Activated naive CD8-positive, alpha-beta T cell treated with anti-CD3 and anti-CD28 coated beads for 36 hours (primary cell): ENCODE results near the gene LSM12. TPM values are rescaled to one million over a fixed set of nuclear protein-coding genes. Genes with fewer than 3 reads are reported as not detected.
"Not testable (repeated sequence)": the region's sequence is repeated elsewhere in the genome, so short reads cannot be mapped to it uniquely, and the experiment has no call there.

Experiments
- DNase-seq: peaks from one replicate; pipeline ENCODE4 v3.0.0; 2021
- H3K27ac Mint-ChIP-seq: one replicate; pipeline ENCODE4 v1.8.0; 2022; ENCODE audit warnings: mild to moderate bottlenecking, moderate library complexity, mixed read lengths
- H3K27me3 Mint-ChIP-seq: one replicate; pipeline ENCODE4 v1.8.0; 2022; ENCODE audit warnings: mild to moderate bottlenecking, mixed read lengths
- H3K36me3 Mint-ChIP-seq: one replicate; pipeline ENCODE4 v1.8.0; 2021; ENCODE audit warnings: mild to moderate bottlenecking, mixed read lengths
- H3K4me1 Mint-ChIP-seq: one replicate; pipeline ENCODE4 v1.8.0; 2021; ENCODE audit warnings: mixed read lengths
- H3K4me3 Mint-ChIP-seq: one replicate; pipeline ENCODE4 v1.8.0; 2022; ENCODE audit warnings: mild to moderate bottlenecking, moderate library complexity, mixed read lengths
- H3K9me3 Mint-ChIP-seq: one replicate; pipeline ENCODE4 v1.8.0; 2022; ENCODE audit warnings: mixed read lengths
- total RNA-seq, 2 experiments: library from RNA; stranded (reverse); gene quantifications; one replicate each; pipeline ENCODE4 v1.2.3, GENCODE V29; 2021

The LSM12 gene
- total RNA-seq, 2 experiments from 2014 or later = 103 to 110 TPM

DNA sequence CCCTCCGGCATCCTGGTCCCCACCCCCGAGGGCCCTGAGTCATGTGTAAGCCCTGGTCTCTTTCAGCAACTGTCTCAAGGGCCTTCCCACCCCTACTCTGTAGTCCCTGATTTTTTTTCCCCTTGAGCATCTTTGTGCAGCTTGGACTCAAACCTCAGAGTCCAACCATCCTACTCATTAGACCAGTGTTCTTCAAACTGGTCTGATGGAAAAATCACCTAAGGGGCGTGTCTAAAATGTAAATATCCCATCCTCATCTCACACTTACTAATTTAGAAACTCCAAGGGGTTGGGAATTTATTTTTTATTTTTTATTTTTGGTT, 4.7 kb upstream of the LSM12 start:
- H3K27me3 Mint-ChIP-seq = no peaks in the 10 kb centered on the region
- peak overlapping the region; percentile 97 for H3K27ac Mint-ChIP-seq
- H3K9me3 Mint-ChIP-seq = no peaks in the 10 kb centered on the region
- H3K4me1 Mint-ChIP-seq = peaks cover 26% of the 10 kb centered on the region
- DNase-seq = no peak
- peaks cover 6% of the 10 kb centered on the region for H3K36me3 Mint-ChIP-seq
- H3K4me3 Mint-ChIP-seq = peak overlapping the region; percentile 93

DNA sequence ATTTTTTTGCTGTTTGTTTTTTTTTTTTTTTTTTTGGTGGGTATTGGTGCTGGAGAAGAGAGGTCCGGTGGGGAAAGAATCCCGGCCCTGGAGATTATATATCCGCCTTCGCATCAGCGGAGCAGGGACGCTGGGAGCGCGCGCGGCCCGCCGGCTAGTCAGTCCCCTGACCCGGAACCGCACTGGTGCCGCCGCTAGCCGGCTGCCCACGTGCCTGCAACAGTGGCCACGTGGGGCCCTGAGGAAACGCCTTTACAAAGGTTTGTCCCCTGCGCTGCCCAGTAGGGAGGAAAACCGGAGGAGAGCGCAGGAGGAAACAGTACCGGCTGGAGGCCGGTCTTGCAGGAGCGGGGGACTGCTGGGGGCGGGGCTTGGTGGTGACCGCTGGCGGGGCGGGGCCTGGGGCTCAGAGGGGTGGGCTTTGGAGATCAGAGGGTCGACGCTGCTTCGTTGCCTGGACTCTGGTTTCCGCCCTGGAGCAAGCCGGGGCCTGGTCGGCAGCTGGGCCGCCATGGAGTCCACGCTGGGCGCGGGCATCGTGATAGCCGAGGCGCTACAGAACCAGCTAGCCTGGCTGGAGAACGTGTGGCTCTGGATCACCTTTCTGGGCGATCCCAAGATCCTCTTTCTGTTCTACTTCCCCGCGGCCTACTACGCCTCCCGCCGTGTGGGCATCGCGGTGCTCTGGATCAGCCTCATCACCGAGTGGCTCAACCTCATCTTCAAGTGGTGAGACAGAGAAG, 4.2 kb upstream of the LSM12 start, which contains the start of gene G6PC3:
Gene G6PC3, plus strand, starts transcription at position 281 of the 743 bp plus-strand sequence. Its CDS starts 231 bp downstream, at position 512.
- DNase-seq = peak; percentile 91
- Mint-ChIP-seq H3K36me3 (peaks cover 6% of the 10 kb centered on the region), H3K27me3 (no peaks in the 10 kb centered on the region), H3K27ac (peak within 1 kb of the TSS; percentile 97), H3K4me3 (peak within 1 kb of the TSS; percentile 93), H3K9me3 (no peaks in the 10 kb centered on the region), H3K4me1 (peaks cover 26% of the 10 kb centered on the region)

DNA sequence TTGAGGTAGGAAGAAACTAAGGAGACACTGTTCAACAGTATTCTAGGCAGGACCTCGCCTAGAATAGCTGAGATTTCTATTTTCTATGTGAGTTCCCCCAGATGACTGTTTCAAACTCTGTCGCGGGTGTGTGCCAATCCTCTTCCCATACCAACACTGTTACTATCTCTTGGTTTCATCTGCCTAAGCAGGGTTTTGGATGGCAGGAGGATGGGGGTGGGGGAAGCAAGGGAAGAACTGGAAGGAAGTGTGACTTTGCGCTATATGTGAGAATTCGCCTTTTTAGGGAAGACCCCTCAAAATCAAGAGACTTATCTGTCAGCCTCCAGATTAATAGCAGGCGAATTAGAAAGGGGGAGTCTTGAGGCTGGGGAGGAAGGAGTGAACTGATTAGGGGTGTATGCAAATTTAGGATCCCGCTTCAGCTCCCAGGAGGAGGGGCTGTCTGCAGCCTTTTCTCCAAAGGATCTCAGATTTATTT, 3.5 kb upstream of the LSM12 start:
- Mint-ChIP-seq H3K9me3 (no peaks in the 10 kb centered on the region), H3K27me3 (no peaks in the 10 kb centered on the region), H3K27ac (peak overlapping the region; percentile 97), H3K4me3 (peak overlapping the region; percentile 93), H3K4me1 (peaks cover 26% of the 10 kb centered on the region), H3K36me3 (peaks cover 8% of the 10 kb centered on the region)
- no peak for DNase-seq

DNA sequence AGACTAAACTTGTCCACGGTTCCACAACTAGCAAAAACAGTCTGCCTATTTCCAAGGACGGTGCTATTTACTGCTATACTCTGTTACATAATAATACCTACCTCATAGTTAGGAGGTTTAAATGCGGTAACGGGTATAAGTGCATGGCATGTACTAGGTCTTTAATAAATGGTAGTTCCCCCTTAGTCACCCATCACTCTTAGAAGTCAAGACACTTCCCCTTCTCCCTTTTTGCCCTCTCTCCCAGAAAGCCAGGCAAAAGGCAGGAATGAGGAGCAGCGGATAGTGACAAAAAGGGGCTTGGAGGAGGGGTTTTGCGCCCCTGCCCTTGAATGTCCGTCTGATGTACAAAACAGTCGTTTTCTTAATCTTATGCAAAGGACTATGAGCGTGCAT, 1.1 kb upstream of the LSM12 start:
- Mint-ChIP-seq H3K27me3 (no peaks in the 10 kb centered on the region), H3K36me3 (peaks cover 21% of the 10 kb centered on the region), H3K4me1 (peaks cover 35% of the 10 kb centered on the region), H3K4me3 (no peak overlapping the region), H3K27ac (no peak overlapping the region), H3K9me3 (no peaks in the 10 kb centered on the region)
- DNase-seq = no peak

DNA sequence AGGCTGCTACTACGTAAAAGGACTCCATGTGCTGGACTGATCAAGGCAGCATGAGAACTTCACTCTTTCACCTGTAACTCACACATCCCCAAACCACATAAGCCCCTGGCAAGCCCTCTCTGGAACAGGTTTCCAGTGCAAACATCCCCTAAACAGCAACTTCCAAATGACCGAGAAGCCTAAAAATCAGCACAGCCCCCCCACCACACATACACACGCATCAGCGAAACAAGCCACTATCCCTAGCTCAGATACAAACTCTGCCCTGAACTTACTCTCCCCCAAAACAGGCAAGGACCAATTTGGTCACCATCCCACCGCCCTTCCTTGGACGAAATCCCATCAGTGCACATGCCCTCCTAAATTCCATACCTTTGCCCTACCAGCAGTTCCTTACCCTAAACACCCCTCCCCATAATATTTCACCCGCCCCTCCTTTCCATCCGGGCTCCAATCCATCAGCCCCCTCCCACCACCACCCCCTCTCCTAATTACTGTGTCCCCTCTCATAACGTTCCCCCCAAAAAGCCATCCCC, 735 bp downstream of the LSM12 start:
- H3K27me3 Mint-ChIP-seq = no peaks in the 10 kb centered on the region
- peaks cover 33% of the 10 kb centered on the region for H3K36me3 Mint-ChIP-seq
- H3K27ac Mint-ChIP-seq = peak overlapping the region; percentile 92
- peaks cover 34% of the 10 kb centered on the region for H3K4me1 Mint-ChIP-seq
- H3K9me3 Mint-ChIP-seq = no peaks in the 10 kb centered on the region
- no peak for DNase-seq
- H3K4me3 Mint-ChIP-seq = peak overlapping the region; percentile 98

DNA sequence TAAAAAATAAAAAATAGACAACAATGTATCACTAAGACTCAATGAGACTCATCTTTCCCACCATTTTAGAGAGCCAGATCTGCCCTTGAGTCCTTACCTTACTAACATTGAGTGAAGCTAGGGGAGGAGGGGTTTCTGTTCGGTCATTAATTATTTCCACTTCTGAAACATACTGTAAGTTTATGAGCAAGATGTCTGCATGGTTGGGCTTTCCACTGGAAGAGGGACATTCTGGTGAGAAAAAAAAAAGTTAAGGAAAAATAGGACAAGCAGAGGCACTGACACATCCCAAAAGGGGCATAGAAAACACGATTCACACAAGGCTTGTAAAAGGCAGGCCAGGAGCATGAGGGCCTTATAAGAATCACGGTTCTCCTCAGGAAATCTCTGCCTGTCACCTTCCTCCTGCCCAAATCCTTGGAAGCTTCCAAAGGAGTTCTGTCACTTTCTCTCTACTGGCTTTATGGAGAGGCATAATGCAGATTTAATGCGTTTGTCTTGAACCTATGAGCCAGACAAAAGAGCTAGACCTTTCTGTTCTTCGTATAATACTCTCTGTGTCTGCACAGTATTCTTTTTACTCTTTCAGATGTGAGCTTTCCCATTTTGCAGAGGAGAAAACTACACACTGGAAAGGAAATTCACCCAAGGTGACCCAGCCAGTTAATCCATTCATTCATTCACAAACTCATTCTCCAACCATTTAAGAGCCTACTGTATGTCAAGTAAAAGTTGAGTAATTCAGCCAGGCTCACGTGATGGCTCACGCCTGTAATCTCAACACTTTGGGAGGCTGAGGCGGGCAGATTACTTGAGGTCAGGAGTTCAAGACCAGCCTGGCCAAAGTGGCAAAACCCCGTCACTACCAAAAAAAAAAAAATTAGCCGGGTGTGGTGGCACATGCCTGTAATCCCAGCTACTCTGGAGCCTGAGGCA, 2.5 kb downstream of the LSM12 start:
- no peak for DNase-seq
- Mint-ChIP-seq H3K36me3 (peaks cover 48% of the 10 kb centered on the region), H3K9me3 (no peaks in the 10 kb centered on the region), H3K27ac (peak overlapping the region; percentile 72), H3K27me3 (no peaks in the 10 kb centered on the region), H3K4me3 (peak overlapping the region; percentile 52), H3K4me1 (peaks cover 39% of the 10 kb centered on the region)

DNA sequence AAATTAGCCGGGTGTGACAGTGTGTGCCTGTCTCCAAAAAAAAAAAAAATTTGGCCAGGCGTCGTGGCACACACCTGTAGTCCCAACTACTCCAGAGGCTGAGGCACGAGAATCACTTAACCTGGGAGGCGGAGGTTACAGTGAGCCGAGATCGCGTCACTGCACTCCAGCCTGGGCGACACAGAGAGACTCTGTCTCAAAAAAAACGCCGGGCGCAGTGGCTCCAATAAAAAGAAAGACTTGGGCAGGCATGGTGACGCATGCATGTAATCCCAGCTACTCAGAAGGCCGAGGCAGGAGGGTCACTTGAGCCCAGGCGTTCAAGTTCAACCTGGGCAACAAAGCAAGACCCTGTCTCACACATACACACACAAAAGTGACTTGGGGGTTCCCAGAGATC, 3.6 kb downstream of the LSM12 start:
- peaks cover 57% of the 10 kb centered on the region for H3K36me3 Mint-ChIP-seq
- no peak for DNase-seq
- H3K9me3 Mint-ChIP-seq = no peaks in the 10 kb centered on the region
- no peaks in the 10 kb centered on the region for H3K27me3 Mint-ChIP-seq
- H3K4me1 Mint-ChIP-seq = peaks cover 39% of the 10 kb centered on the region
- H3K27ac Mint-ChIP-seq = no peak overlapping the region
- no peak overlapping the region for H3K4me3 Mint-ChIP-seq

DNA sequence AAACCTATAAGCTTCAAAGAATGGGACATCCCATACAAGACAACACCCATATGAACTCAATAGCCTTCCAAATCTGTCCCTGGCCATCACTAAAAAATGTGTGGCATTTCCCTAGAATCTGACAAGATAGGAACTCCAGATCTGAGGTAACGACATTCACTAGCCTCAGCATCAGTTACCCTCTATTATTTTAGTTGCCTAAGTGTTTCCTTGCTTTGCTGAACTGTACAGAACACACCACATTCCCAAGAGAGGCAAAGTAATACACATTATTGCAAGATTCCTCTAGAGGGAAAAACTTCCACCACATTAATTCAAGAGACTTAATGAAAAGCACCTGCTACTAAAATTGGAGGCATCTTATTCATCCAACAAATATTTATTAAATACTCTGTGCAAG, 5.0 kb downstream of the LSM12 start:
- H3K9me3 Mint-ChIP-seq = no peaks in the 10 kb centered on the region
- no peak overlapping the region for H3K4me3 Mint-ChIP-seq
- no peak for DNase-seq
- no peaks in the 10 kb centered on the region for H3K27me3 Mint-ChIP-seq
- peaks cover 31% of the 10 kb centered on the region for H3K4me1 Mint-ChIP-seq
- H3K27ac Mint-ChIP-seq = no peak overlapping the region
- peaks cover 58% of the 10 kb centered on the region for H3K36me3 Mint-ChIP-seq

DNA sequence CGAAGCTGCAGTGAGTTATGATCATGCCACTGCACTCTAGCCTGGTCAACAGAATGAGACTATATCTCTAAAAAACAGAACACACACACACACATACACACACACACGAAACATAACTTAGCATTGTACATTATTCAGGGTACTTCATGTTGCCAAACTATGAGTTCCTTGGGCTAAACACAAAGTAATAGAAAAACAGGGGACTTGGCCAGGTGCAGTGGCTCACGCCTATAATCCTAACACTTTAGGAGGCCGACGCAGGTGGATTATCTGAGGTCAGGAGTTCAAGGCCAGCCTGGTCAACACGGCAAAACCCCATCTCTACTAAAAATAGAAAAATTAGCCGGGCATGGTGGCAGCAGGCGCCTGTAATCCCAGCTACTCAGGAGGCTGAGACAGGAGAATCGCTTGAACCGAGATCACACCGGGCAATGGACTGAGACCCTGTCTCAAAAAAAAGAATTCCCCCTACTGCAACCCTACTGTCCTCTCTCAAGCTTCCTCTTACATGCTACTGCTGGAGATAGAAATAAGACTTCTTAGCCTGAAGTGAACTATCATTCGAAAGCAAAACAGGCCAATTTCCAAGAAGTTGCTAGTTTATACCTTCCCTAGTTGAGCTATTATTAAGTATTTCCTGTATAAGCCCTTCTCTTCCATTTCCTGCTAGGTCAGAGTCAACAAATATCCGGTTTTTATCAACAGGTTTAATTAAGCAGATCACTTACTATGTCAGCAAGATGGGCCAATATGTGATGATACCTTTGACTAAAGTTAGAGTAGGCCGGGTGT, 7.2 kb downstream of the LSM12 start:
- H3K27ac Mint-ChIP-seq = peak overlapping the region; percentile 25
- H3K27me3 Mint-ChIP-seq = no peaks in the 10 kb centered on the region

DNA sequence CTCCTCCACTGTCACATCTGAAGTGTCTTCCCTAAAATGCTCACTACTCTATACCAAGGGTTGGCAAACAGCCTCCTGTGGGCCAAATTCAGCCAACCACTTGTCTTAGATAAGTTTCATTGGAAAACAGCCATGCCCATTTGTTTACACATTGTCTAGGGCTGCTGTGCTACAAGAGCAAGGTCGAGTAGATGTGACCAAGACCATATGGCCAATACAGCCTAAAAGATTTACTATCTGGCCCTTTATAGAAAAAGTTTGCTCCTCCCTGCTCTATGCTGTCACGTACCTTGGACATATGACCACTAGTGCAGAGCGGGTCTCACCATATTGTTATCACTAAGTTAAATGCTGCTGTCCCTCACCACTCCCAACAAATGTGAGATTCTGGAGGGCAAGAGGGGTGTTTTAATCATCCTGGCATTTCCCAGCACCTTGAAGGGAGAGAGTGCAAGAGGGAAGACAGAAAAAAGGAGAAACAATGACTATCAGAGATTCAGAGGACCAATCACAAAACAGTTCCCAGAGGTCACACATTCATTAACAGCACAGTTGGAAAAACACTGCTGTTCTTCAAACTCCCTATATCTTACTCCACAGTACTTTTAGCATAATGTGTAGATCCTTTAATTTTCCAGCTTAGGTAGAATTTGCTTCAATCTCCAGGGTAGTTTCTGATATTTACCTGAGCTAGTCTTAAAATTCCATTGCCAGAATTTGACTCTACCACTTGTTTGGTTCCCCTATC, 13.2 kb downstream of the LSM12 start:
- H3K4me1 Mint-ChIP-seq = peaks cover 6% of the 10 kb centered on the region
- no peaks in the 10 kb centered on the region for H3K27me3 Mint-ChIP-seq
- peak overlapping the region; percentile 17 for H3K27ac Mint-ChIP-seq
- no peak overlapping the region for H3K4me3 Mint-ChIP-seq
- DNase-seq = no peak
- H3K36me3 Mint-ChIP-seq = peaks cover 32% of the 10 kb centered on the region
- no peaks in the 10 kb centered on the region for H3K9me3 Mint-ChIP-seq

More for the DNA sequence above, 7.2 kb downstream of the LSM12 start:
- peaks cover 35% of the 10 kb centered on the region for H3K4me1 Mint-ChIP-seq
- peaks cover 59% of the 10 kb centered on the region for H3K36me3 Mint-ChIP-seq
- H3K9me3 Mint-ChIP-seq = no peaks in the 10 kb centered on the region
- DNase-seq = no peak
- H3K4me3 Mint-ChIP-seq = no peak overlapping the region

DNA sequence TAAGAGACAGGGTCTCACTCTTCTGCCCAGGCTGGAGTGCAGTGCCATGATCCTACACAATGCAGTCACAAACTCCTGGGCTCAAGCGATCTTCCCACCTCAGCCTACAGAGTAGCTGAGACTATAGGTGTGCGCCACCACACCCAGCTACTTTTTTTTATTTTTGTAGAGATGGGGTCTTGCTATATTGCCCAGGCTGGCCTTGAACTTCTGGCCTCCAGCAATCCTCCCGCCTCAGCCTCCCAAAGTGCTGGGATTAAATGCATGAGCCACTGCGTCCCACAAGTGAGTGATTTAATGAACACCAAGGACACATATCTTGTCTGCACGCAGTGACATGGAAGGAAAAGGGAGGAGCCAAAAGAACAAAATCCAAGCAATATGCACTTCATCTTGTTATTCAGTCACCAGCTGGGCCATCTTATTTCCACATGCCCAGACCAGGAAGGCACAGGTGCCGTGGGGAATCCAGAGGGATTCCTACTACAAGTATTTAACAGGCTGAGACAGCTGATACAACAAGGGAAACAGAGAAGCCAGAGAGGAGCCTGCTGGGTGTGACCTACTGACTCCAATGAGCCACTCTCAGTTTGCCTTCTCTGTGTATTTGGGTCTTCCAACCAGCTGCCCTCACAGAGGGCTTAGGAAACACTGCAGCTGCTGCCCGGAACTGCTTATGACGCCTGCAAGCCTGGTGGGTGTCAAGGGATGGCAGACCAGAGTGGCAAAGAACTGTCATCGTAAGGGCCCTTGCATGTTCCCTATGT, 17.0 kb downstream of the LSM12 start:
- no peaks in the 10 kb centered on the region for H3K27me3 Mint-ChIP-seq
- no peak overlapping the region for H3K27ac Mint-ChIP-seq
- H3K4me1 Mint-ChIP-seq = peaks cover 4% of the 10 kb centered on the region
- H3K9me3 Mint-ChIP-seq = no peaks in the 10 kb centered on the region
- no peak overlapping the region for H3K4me3 Mint-ChIP-seq
- DNase-seq = no peak
- H3K36me3 Mint-ChIP-seq = peaks cover 29% of the 10 kb centered on the region

DNA sequence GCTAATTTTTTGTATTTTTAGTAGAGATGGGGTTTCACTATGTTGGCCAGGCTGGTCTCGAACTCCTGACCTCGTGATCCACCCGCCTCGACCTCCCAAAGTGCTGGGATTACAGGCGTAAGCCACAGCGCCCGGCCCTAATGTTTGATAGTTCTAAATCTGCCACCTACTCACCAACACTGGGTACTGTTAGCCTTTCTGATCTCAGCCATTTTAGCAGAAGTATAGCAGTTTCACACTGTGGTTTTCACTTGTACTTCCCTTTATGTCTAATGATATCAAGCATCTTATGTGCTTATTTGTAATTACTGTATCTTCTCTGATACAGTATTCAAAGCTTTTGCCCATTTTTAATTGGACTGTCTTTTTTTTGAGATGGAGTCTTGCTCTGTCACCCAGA, 19.6 kb downstream of the LSM12 start:
- H3K36me3 Mint-ChIP-seq = peaks cover 21% of the 10 kb centered on the region
- H3K27me3 Mint-ChIP-seq, DNase-seq, H3K9me3 Mint-ChIP-seq, H3K4me3 Mint-ChIP-seq, H3K4me1 Mint-ChIP-seq, H3K27ac Mint-ChIP-seq: not testable (repeated sequence)

DNA sequence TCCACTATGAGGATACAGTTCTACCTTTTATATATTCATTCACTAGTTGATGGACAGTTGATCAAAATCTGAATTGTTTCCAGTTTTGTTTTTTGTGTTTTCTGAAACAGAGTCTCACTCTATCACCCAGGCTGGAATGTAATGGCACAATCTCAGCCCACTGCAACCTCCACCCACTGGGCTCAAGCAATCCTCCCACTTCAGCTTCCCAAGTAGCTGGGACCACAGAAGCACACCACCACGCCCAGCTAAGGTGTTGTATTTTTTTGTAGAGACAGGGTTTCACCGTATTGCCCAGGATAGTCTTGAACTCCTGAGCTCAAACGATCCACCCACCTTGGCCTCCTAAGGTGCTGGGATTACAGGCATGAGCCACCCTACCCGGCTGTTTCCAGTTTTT, 21.0 kb downstream of the LSM12 start:
- no peak for DNase-seq
- Mint-ChIP-seq H3K4me3 (no peak overlapping the region), H3K27me3 (no peaks in the 10 kb centered on the region), H3K4me1 (peaks cover 13% of the 10 kb centered on the region), H3K27ac (no peak overlapping the region), H3K36me3 (peaks cover 26% of the 10 kb centered on the region), H3K9me3 (no peaks in the 10 kb centered on the region)
